ENCODE measurements around the gene MOGAT3.
A peak's percentile ranks its signal among the peaks of the same experiment; 100 is the strongest.

MOGAT3 gene

DNA sequence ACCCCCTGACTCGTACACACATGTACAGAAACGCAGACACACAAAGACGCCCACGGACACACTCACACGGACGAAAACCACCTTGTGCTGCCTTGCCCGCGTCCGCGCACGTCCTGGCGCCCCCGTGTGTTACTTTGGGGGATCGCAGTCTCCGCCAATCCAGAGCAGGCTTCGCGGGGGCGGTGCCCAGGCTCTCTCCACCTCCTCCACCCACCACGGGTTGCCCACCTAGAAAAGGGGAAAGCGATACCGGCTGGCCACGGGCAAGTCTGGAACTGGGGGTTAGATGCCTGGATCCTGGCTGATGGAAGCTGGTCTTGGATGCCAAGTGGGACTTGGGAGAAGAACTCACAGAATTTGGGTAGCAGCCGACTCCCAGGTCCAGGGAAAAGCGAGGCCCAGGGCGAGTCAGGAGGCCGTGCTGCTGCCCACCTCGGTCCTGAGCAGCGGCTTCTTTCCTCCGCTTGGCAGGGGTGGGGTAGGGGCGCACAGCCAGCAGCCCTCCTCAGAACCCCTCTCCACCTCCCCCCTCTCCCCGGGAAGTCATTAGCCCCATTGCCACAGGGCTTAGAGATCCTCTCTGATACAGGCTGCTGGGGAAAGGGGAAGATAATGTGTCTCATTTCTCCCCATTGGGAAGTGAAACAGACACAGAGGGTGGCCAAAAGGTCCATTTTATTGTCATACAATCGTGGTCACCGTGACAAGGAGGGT is 30.8 kb downstream of the MOGAT3 start:
- H3K18ac ChIP-seq (ENCODE audit: low read depth in 1 of 2, low read length in 2 of 2): no peak overlapping the region
- H3K27ac ChIP-seq (ENCODE audit: low read length, poor library complexity, severe bottlenecking): no peak overlapping the region
- H3K9me3 ChIP-seq (ENCODE audit: control insufficient read depth, low read length): no peaks in the 10 kb centered on the region
- no peak overlapping the region for H3K4ac ChIP-seq (ENCODE audit: low read depth in 1 of 2, low read length in 2 of 2)
- DNase-seq: peak; percentile 65
- no peak overlapping the region for H2BK5ac ChIP-seq (ENCODE audit: low read depth, low read length, poor library complexity, severe bottlenecking)
- H3K4me1 ChIP-seq (ENCODE audit: control insufficient read depth, insufficient read depth, low read depth, low read length): peaks cover 55% of the 10 kb centered on the region
- no peak overlapping the region for H3K23ac ChIP-seq (ENCODE audit: low read length in 2 of 2)
- H4K8ac ChIP-seq (ENCODE audit: low read length): no peak overlapping the region
- H2BK12ac ChIP-seq (ENCODE audit: low read length in 2 of 2): no peak overlapping the region
- peaks cover 92 to 96% of the 10 kb centered on the region in 2 experiments for H3K27me3 ChIP-seq (ENCODE audit: control insufficient read depth in 1 of 2, insufficient read depth in 1 of 2, low read length in 2 of 2)
- 3% methylated on average over 31 of the region's 33 CpGs for WGBS
- H2BK15ac ChIP-seq (ENCODE audit: low read depth, poor library complexity, severe bottlenecking): no peak overlapping the region
- H4K91ac ChIP-seq (ENCODE audit: low read length): no peak overlapping the region
- H3K4me2 ChIP-seq (ENCODE audit: low read length, poor library complexity, severe bottlenecking): peak overlapping the region; percentile 6
- no peak overlapping the region for H3K14ac ChIP-seq (ENCODE audit: low read length in 2 of 2)
- H3K79me1 ChIP-seq (replicated peaks; ENCODE audit: low read length, poor library complexity, severe bottlenecking): no peaks in the 10 kb centered on the region
- no peak overlapping the region for H2AFZ ChIP-seq (ENCODE audit: low read depth, low read length)
- H3K9ac ChIP-seq (ENCODE audit: low read length): no peak overlapping the region
- H2BK120ac ChIP-seq (ENCODE audit: low read depth, low read length): no peak overlapping the region
- H3K4me3 ChIP-seq (ENCODE audit: insufficient read depth in 1 of 2, low read depth in 1 of 2, low read length in 2 of 2): peak overlapping the region in 1 of 2 experiments; percentile 9
- H2AK5ac ChIP-seq (ENCODE audit: low read length, severe bottlenecking): no peak overlapping the region
- H3K36me3 ChIP-seq (ENCODE audit: control insufficient read depth in 1 of 2, insufficient read depth in 2 of 2, low read depth in 1 of 2, low read length in 2 of 2): no peaks in the 10 kb centered on the region

DNA sequence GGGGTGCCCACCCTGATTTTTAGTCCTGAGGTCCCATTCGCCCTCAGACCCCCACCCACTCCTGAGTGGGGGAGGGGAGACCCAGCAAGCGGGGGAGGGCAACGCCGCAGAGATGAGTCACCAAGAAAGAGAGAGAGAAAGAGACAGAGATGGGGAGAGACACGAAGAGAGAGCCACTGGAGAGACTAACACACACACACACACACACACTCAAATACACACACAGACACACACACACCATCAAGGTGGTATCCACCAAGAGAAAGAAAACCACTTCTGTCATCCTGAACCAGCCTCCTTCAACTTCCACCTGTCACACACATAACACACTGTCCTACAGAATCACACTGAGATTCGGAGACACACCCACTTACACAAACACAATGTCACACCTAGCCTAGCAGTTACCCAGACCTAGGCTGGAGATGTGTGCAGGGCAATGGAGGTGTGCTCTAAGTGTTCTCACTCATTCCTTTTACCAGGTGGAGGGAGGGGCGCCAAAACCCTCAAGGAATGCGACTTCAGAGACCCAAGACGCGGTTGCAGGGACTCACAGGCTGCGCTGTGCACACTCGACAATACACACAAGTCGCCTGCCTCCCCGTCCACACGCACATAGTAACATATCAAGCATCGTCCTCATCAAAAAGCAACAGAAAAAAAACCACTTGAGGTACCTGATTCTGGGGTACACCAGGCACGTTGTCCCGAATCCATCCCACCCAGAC is 31.6 kb downstream of the MOGAT3 start:
- no peak overlapping the region for H2AK5ac ChIP-seq (ENCODE audit: low read length, severe bottlenecking)
- no peak overlapping the region for H3K23ac ChIP-seq (ENCODE audit: low read length in 2 of 2)
- H3K18ac ChIP-seq (ENCODE audit: low read depth in 1 of 2, low read length in 2 of 2): no peak overlapping the region
- H3K4me1 ChIP-seq (ENCODE audit: control insufficient read depth, insufficient read depth, low read depth, low read length): peaks cover 60% of the 10 kb centered on the region
- no peaks in the 10 kb centered on the region for H3K9me3 ChIP-seq (ENCODE audit: control insufficient read depth, low read length)
- H2BK5ac ChIP-seq (ENCODE audit: low read depth, low read length, poor library complexity, severe bottlenecking): no peak overlapping the region
- H3K4me3 ChIP-seq (ENCODE audit: insufficient read depth in 1 of 2, low read depth in 1 of 2, low read length in 2 of 2): peak overlapping the region in 1 of 2 experiments; percentile 9
- DNase-seq: no peak
- H2BK120ac ChIP-seq (ENCODE audit: low read depth, low read length): no peak overlapping the region
- no peak overlapping the region for H2BK12ac ChIP-seq (ENCODE audit: low read length in 2 of 2)
- no peak overlapping the region for H4K91ac ChIP-seq (ENCODE audit: low read length)
- H2AFZ ChIP-seq (ENCODE audit: low read depth, low read length): no peak overlapping the region
- H3K9ac ChIP-seq (ENCODE audit: low read length): no peak overlapping the region
- H3K79me1 ChIP-seq (replicated peaks; ENCODE audit: low read length, poor library complexity, severe bottlenecking): no peaks in the 10 kb centered on the region
- peak overlapping the region; percentile 6 for H3K4me2 ChIP-seq (ENCODE audit: low read length, poor library complexity, severe bottlenecking)
- H2BK15ac ChIP-seq (ENCODE audit: low read depth, poor library complexity, severe bottlenecking): no peak overlapping the region
- H3K27ac ChIP-seq (ENCODE audit: low read length, poor library complexity, severe bottlenecking): no peak overlapping the region
- H3K36me3 ChIP-seq (ENCODE audit: control insufficient read depth in 1 of 2, insufficient read depth in 2 of 2, low read depth in 1 of 2, low read length in 2 of 2): no peaks in the 10 kb centered on the region
- no peak overlapping the region for H4K8ac ChIP-seq (ENCODE audit: low read length)
- no peak overlapping the region for H3K4ac ChIP-seq (ENCODE audit: low read depth in 1 of 2, low read length in 2 of 2)
- peaks cover 92 to 94% of the 10 kb centered on the region in 2 experiments for H3K27me3 ChIP-seq (ENCODE audit: control insufficient read depth in 1 of 2, insufficient read depth in 1 of 2, low read length in 2 of 2)
- WGBS: 2% methylated on average over 13 of the region's 18 CpGs
- H3K14ac ChIP-seq (ENCODE audit: low read length in 2 of 2): no peak overlapping the region

DNA sequence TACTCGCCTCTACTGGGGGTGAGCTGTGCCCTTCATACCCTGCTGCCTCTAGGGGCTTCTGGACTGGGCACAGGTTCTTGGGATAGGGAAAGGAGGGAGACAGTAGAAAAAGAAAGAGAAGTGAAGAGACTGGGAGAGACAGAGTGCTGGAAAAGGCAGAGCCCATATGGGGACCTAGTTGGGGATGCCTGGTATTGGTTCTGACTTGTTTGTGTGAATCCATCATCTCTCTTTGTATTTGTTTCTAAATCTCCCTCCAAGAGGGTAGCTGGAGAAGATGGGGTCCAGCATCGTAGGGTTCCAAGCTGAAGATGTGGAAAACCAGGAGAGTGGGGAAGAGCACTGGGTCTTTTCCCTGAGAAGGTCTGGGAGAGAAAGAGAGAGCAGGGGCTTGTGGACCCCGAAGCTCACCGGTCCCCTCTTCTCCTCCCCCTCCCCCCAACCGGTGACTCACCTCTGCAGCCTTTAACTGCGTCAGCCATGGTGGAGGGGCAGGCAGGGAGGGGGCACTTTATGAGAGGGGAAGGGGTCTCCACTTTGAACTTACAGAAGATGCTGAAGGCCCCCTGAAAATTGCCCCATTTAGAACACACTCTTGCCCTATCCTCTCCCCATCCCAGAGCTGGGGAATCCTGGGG is 32.3 kb downstream of the MOGAT3 start:
- no peaks in the 10 kb centered on the region for H3K36me3 ChIP-seq (ENCODE audit: control insufficient read depth in 1 of 2, insufficient read depth in 2 of 2, low read depth in 1 of 2, low read length in 2 of 2)
- H2BK12ac ChIP-seq (ENCODE audit: low read length in 2 of 2): no peak overlapping the region
- no peak overlapping the region for H3K4me2 ChIP-seq (ENCODE audit: low read length, poor library complexity, severe bottlenecking)
- H3K23ac ChIP-seq (ENCODE audit: low read length in 2 of 2): no peak overlapping the region
- H4K91ac ChIP-seq (ENCODE audit: low read length): no peak overlapping the region
- no peak overlapping the region for H3K9ac ChIP-seq (ENCODE audit: low read length)
- H2BK5ac ChIP-seq (ENCODE audit: low read depth, low read length, poor library complexity, severe bottlenecking): no peak overlapping the region
- no peak overlapping the region for H3K4me3 ChIP-seq (ENCODE audit: insufficient read depth in 1 of 2, low read depth in 1 of 2, low read length in 2 of 2)
- no peaks in the 10 kb centered on the region for H3K9me3 ChIP-seq (ENCODE audit: control insufficient read depth, low read length)
- no peak overlapping the region for H2AK5ac ChIP-seq (ENCODE audit: low read length, severe bottlenecking)
- no peak overlapping the region for H2AFZ ChIP-seq (ENCODE audit: low read depth, low read length)
- peaks cover 67% of the 10 kb centered on the region for H3K4me1 ChIP-seq (ENCODE audit: control insufficient read depth, insufficient read depth, low read depth, low read length)
- no peak overlapping the region for H3K27ac ChIP-seq (ENCODE audit: low read length, poor library complexity, severe bottlenecking)
- 29% methylated on average over 2 of the region's 6 CpGs for WGBS
- no peak for DNase-seq
- H2BK120ac ChIP-seq (ENCODE audit: low read depth, low read length): no peak overlapping the region
- H4K8ac ChIP-seq (ENCODE audit: low read length): no peak overlapping the region
- H3K14ac ChIP-seq (ENCODE audit: low read length in 2 of 2): no peak overlapping the region
- H3K79me1 ChIP-seq (replicated peaks; ENCODE audit: low read length, poor library complexity, severe bottlenecking): no peaks in the 10 kb centered on the region
- H3K18ac ChIP-seq (ENCODE audit: low read depth in 1 of 2, low read length in 2 of 2): no peak overlapping the region
- no peak overlapping the region for H3K4ac ChIP-seq (ENCODE audit: low read depth in 1 of 2, low read length in 2 of 2)
- no peak overlapping the region for H2BK15ac ChIP-seq (ENCODE audit: low read depth, poor library complexity, severe bottlenecking)
- H3K27me3 ChIP-seq (ENCODE audit: control insufficient read depth in 1 of 2, insufficient read depth in 1 of 2, low read length in 2 of 2): peaks cover 86 to 92% of the 10 kb centered on the region in 2 experiments
